ENCODE data around the gene SLC25A43.
"Not testable (repeated sequence)": the region's sequence is repeated elsewhere in the genome, so short reads cannot be mapped to it uniquely, and the experiment has no call there.

The SLC25A43 gene

GRCh38 chrX:119407681-119408080 is 8.5 kb downstream of the SLC25A43 start:
- no peak for DNase-seq (ENCODE audit: low read depth)

GRCh38 chrX:119410027-119410819 is 11.1 kb downstream of the SLC25A43 start:
- no peak for DNase-seq (ENCODE audit: low read depth)

GRCh38 chrX:119410854-119411253 is 11.7 kb downstream of the SLC25A43 start:
- DNase-seq (ENCODE audit: low read depth) = no peak

GRCh38 chrX:119411959-119412358 is 12.8 kb downstream of the SLC25A43 start:
- DNase-seq (ENCODE audit: low read depth) = no peak

GRCh38 chrX:119417376-119417775 is 18.2 kb downstream of the SLC25A43 start:
- no peak for DNase-seq (ENCODE audit: low read depth)

- DNase-seq (ENCODE audit: low read depth) = no peak
Observed at GRCh38 chrX:119417842-119418241, 18.7 kb downstream of the SLC25A43 start.

GRCh38 chrX:119419146-119419545 is 20.0 kb downstream of the SLC25A43 start:
- DNase-seq (ENCODE audit: low read depth) = no peak

GRCh38 chrX:119419898-119420297 is 20.8 kb downstream of the SLC25A43 start:
- DNase-seq (ENCODE audit: low read depth) = no peak

GRCh38 chrX:119421016-119421705 is 22.0 kb downstream of the SLC25A43 start:
- DNase-seq (ENCODE audit: low read depth) = no peak

GRCh38 chrX:119423631-119424030 is 24.5 kb downstream of the SLC25A43 start:
- no peak for DNase-seq (ENCODE audit: low read depth)

GRCh38 chrX:119424999-119425398 is 25.9 kb downstream of the SLC25A43 start:
- no peak for DNase-seq (ENCODE audit: low read depth)

GRCh38 chrX:119427024-119427794 is 28.1 kb downstream of the SLC25A43 start:
- DNase-seq (ENCODE audit: low read depth) = no peak

- DNase-seq (ENCODE audit: low read depth) = no peak
Observed at GRCh38 chrX:119427795-119428185, 28.7 kb downstream of the SLC25A43 start.

GRCh38 chrX:119429471-119429870 is 30.3 kb downstream of the SLC25A43 start:
- DNase-seq (ENCODE audit: low read depth) = no peak

- DNase-seq (ENCODE audit: low read depth) = not testable (repeated sequence)
Observed at GRCh38 chrX:119441295-119441694, 42.2 kb downstream of the SLC25A43 start.

- DNase-seq (ENCODE audit: low read depth) = no peak
Observed at GRCh38 chrX:119442286-119442685, 43.1 kb downstream of the SLC25A43 start.

- DNase-seq (ENCODE audit: low read depth) = no peak
Observed at GRCh38 chrX:119453202-119453601, 54.1 kb downstream of the SLC25A43 start.

- no peak for DNase-seq (ENCODE audit: low read depth)
Observed at GRCh38 chrX:119455264-119455663, 56.1 kb downstream of the SLC25A43 start.

- DNase-seq (ENCODE audit: low read depth) = no peak
Observed at GRCh38 chrX:119459181-119459580, 60.0 kb downstream of the SLC25A43 start.

- DNase-seq (ENCODE audit: low read depth) = no peak
Observed at GRCh38 chrX:119465555-119465954, 66.4 kb downstream of the SLC25A43 start.

- no peak for DNase-seq (ENCODE audit: low read depth)
Observed at GRCh38 chrX:119466970-119467369, 67.8 kb downstream of the SLC25A43 start.

GRCh38 chrX:119467433-119467832 is 68.3 kb downstream of the SLC25A43 start:
- no peak for DNase-seq (ENCODE audit: low read depth)

All from stimulated activated CD8-positive, alpha-beta memory T cell treated with anti-CD3 and anti-CD28 coated beads, Interleukin-12 subunit alpha, Interleukin-12 subunit beta, amount 100 ng/mL, for 4 hours (primary cell).